SK-N-MC (cell line): ENCODE results near the gene TWSG1.

Experiments used
- EZH2 ChIP-seq: fragments of 200-600 bp; sonication (generic); IDR thresholded peaks from one replicate; pipeline ENCODE4 v1.6.1; 2017; ENCODE audit warnings: antibody characterized with exemption
- POLR2AphosphoS5 ChIP-seq: IDR thresholded peaks from 2 replicates; pipeline ENCODE4 v1.6.1; 2012; ENCODE audit warnings: mild to moderate bottlenecking, low read depth, low read length, borderline replicate concordance

- TF ChIP-seq EZH2: no peak
- no peak for TF ChIP-seq POLR2AphosphoS5
Measured at GRCh38 chr18:9413576-9413975, 79.0 kb downstream of the TWSG1 start.
